HT1080 (cell line): ENCODE measurements around the gene SLC38A1. TPM values are rescaled to one million over a fixed set of nuclear protein-coding genes. Genes with fewer than 3 reads are reported as not detected.
"Not testable (repeated sequence)": the region's sequence is repeated elsewhere in the genome, so short reads cannot be mapped to it uniquely, and the experiment has no call there.

Experiments used
- DNase-seq: peaks from one replicate; pipeline ENCODE4 v3.0.0-alpha.2; 2015; ENCODE audit warnings: low read depth
- total RNA-seq: library from RNA; depleted of rRNA; stranded (reverse); fragments of >200 nt; shearing (Covaris generic); gene quantifications from 2 replicates; pipeline ENCODE4 v1.2.3, GENCODE V29; 2014

The SLC38A1 gene
- total RNA-seq, 1 experiment from 2014 or later = 16.9 TPM

DNA sequence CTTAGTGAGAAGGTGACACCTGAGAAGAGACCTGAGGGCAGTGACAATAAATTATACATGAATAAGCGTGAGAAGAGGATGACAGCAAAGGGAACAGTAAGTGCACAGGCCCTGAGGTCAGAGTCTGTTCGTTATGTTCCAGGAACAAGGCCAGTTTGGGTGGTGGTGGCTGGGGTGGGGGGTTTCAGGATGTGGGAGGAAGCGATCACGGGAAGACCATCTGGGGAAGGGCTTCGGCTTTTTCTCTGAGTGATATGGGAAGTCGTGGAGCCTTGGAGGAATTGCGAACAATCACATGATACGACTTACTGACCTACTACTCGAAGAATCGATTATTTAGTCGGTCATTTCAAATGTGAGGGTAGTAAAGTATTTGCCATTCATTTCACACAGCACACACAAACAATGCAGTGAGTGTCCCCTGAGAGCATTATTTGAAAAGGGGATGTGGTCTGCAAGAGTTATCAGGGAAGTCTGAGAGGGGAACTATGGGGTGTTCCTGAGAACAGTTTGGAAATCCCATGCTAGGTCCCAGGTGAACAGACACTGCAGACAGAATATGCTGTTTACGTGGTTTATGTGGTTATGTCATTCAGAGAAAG, 94.7 kb downstream of the SLC38A1 start:
- no peak for DNase-seq

DNA sequence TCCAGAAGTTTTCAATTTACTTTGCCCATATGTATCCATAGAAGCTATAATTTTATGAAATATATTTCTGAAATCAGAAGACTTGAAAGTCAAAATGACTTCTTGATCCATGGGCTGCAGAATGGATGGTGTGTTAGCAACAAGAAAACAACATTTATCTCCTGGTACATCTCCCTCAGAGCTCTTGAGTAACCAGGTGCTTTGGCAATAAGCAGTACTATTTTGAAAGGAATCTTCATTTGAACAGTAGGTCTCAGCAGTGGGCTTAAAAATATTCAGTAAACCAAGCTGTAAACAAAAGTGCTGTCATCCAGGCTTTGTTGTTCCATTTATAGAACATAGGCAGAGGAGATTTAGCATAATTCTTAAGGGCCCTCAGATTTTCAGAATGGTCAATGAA, 100.4 kb downstream of the SLC38A1 start:
- no peak for DNase-seq

DNA sequence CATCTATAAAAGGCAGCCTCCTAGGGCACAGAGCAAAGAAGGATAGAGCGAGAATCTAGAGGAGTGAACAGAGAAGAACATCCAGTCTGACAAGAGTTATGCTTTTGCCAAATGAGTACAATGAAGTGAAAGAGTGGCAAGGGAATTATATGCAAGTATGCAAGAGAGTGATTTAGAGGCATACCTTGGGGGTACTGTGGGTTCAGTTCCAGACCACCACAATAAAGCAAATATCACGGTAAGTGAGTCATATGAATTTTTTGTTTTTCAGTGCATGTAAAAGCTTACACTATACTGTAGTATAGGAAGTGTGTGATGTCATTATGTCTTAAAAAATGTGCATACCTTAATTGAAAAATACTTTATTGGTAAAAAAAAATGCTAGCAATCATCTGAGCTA, 101.4 kb downstream of the SLC38A1 start:
- no peak for DNase-seq

DNA sequence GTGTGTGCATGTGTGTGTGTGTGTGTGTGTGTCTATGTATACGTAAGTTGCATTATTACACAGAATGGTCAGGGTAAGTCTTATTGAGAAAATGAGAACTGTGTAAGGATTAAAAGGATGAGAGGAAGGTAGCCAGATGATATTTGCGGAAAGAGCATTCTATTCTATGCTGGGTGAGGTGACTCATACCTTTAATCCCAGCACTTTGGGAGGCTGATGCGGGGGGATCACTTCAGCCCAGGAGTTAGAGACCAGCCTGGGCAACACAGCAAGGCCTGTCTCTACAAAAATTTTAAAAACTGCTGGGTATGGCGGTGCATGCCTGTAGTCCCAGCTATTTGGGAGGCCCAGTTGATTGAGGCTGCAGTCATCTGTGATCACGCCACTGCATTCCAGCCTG, 103.7 kb downstream of the SLC38A1 start:
- DNase-seq = no peak

DNA sequence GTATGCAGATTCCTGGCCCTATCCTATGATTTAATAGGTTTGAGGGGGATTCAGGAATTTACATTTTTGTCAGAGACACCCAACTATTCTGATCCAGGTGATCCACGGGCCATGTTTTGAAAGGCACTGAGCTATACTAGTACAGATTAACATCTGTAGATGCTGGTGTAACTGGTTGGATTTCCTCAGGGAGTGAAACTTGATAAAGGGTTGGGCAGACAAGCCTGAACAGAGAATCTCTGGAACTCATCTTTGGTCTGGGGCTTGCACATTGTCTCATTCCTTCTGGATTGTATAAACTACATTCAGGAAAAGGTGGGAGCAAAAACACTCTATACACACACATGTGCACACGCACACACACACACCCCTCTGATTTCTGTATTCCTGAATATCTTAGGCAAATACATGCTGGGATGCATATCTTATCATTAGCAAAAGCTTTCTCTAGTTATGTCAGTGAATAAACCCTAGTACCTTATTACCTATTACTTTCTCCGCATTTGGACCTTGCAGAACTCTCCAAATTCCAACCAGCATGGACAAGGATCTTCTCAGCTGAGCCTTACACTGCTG, 104.6 kb downstream of the SLC38A1 start:
- no peak for DNase-seq

DNA sequence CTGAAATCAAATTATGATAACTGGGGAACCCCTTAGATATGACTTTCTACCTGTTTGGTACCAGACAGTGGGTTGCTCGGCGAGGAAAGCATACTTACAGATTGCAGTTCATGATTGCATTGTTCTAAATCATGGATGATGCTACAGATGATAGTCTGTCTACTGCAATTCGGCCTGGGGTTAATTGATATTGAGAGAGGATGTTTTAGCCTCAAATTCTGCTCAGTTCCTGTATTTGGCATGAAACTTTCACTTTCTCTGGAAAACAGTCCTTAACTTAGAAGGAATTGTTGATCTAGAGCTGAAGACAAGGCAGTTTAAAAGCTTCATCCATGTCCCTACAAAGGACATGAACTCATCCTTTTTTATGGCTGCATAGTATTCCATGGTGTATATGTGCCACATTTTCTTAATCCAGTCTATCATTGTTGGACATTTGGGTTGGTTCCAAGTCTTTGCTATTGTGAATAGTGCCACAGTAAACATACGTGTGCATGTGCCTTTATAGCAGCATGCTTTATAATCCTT, 106.2 kb downstream of the SLC38A1 start:
- DNase-seq = not testable (repeated sequence)

DNA sequence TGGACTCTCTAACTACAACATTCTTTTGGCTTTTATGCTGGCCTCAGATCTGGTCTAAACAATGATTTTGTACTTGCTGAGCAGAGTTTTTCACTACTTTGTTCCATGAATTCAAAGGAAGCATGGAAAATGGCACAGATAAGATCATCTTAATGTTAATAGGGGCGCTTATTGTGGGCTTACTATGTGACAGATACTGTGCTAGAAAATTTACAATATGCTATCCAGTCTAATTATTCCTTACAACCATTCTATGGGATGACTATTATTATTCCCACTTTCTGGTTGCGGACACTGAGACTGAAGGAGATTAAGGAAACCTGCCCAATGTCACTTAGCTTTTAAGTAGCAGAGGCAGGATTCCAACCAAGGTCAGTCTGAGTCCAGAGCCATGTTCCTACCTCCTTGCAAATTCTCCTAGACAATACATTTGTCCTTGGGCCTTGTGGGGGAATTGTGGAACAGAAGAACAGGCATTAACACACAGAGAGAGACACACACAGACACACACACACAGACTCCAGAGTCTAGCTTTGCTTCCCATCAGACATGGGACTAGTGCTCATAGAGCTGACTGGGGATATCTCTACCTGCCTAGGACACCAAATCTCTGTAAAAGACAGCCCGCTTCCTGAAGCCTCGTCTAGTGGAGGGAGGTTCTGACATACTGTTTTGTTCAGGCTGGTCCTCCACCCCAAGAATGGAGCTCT, 107.7 kb downstream of the SLC38A1 start:
- no peak for DNase-seq

DNA sequence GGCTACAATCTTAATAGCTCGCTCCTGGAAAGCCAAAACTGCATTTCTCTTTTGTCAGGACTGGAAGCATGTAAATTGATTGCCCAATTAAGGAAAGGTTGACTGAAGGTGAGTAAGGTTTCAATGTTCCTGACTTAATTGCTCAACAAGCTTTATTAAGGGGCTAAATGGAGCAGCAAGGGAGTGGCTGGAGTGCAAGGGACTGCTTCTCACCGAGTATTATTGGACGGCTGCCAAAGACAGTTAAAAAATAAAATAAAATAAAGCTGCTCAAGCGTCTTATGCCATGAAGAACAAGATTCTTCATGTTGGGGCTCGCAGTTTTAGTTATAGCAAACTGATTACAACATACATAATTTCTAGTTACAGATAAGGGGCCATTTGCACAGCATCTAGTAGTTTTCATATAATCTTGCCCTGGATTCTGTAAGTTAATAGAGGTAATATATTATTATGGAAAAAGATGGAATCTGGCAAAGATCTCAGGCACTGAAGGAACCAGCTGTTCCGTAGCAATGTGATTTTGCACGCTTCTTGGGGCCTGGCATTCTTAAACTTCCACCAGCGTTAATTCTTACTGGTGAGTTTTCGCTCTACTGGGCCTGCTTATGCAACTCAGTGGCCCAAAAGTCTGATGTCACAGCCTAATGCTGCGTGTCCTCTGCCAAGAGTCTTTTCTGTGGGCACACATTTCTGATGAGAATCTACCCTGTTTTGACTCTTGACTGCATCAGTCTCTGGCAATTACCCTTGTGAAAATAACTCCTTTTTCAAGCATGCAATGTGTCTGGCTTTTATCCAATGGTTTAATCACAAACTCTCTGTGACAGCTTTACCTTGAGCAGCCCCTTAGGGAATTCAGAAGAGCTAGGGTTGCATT, 108.5 kb downstream of the SLC38A1 start:
- no peak for DNase-seq

DNA sequence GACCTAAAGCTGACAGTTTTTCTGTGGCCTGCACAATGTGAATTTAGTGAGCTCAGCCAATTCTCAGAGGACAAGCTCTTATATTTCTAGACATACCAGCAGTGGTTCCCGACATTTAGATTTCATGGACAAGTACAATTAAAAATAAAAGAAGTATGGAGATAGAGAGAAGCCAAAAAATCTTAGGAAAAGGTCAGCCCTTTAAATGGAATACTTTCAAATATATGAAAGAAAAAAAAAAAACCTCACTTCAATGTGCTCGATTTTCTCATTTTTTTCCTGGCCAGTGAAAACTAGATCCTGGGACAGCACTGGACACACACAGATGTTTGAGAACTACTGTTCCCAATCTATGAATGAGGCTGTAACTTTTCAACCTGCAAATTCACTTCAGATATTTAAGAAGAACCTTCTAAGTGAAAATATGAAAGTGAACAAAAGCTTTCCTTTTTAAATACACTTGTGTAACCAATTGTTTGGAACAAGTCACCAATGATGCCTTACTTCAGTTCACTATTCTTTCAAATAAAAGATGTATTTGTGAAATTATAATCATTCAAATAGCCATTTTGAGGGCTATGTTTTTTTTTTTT, 109.4 kb downstream of the SLC38A1 start:
- DNase-seq = no peak

DNA sequence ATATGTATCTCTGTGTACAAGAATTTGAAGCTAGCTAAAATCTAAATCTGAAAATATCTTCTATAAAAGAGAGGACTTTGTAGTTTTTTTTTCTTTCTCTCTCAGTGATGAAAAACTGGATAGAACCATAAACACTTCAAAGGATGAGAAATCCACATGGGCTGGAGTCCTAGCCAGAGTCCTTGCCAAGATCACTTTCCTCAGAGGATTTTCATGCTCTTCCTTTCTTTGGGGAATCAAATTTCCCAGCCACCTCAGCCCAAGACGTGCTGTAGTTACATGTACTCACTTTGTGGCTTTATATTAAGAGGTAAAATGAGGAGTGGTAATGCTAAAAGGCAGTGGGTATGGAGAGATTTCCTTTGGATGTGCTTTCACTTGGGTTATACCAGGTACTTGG, 110.3 kb downstream of the SLC38A1 start:
- DNase-seq = no peak

DNA sequence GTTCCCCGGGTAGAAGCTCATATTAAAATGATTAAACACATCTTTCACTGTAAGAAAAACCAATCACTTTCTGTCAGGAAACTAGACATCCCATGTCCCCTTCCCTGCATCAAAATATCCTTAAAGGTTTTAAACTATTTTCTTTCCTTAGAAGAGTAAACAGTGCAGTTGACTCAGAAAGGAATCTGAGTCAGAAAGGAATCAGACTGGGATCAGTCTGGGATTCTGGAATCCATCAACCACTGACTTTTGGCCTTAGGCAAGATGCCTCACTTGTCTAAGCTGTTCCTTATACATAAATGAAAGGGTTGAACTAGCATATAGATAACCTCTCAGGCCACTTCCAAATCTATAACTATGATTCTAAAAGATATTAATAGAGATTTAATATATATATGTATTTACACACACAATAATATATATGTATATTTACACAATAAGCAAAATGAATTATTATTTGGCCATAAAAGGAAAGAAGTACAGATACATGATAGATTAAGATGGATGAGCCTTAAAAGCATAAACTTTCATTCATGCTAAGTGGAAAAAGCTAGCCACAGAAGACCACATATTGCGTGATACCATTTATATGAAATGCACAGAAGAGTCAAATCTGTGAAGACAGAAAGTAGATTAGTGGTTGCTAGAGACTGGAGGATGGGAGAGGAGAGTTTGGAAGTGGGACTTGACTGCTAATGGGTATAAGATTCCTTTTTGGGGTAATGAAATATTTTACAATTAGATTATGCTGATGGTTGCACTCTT, 114.4 kb downstream of the SLC38A1 start:
- DNase-seq = peak; percentile 64

DNA sequence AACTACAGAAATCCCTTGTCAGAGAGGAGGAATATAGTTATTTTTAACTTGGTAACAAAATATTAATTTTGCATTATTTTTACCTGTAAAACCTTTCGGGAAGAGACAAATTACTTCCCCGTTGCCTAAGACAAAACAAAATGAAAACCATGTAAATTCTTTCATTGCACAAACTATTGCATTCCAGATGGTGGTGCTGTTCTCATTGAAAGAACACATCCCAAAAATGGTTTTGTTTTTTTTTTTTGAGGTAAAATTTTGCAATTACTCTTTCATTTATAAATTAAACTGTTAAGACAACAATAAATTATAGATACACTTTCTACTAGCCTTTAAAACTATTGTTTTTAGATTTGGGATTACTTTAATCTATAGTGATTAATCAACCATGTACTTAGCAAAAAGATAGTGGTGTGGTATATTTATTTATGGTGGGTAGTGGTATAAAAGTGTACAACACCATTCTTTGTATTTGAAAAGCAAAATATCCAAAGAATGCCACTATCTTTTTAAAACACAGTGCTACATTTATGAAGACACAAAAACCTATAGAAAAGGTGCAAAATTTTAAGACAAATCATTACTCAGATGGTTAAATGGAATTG, 115.5 kb downstream of the SLC38A1 start:
- peak; percentile 11 for DNase-seq

DNA sequence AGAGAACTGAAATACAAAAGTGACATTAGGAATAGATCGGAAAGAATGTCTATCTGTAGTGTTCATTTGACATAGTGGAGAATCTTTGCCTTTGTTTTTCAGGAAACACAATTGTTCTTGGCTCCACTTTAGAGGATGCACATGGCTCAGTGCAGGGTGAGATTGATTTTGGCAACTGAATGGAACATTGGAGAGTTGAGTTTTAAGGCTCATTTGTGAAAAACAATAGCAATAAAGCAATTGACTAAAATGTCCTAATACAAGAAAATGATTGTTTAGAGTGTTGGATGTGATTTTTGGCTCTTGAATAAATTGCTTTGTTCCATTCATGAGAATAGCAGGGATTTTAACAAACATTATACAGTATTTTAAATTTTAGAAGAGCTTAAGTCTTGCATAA, 116.4 kb downstream of the SLC38A1 start:
- DNase-seq = no peak

DNA sequence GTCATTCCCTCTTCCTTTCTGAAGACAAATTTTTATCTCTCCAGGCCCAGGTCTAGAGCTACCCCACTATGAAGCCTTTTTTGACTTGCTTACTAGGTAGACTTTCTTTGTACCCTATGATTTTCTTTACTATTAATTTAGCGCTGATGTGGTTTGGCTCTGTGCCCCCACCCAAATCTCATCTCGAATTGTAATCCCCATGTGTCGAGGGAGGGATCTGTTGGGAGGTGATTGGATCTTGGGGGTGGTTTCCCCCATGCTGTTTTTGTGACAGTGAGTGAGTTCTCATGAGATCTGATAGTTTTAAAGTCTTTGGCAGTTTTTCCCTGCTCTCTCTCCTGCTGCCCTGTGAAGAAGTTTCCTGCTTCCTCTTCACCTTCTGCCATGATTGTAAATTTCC, 118.1 kb downstream of the SLC38A1 start:
- DNase-seq = no peak

DNA sequence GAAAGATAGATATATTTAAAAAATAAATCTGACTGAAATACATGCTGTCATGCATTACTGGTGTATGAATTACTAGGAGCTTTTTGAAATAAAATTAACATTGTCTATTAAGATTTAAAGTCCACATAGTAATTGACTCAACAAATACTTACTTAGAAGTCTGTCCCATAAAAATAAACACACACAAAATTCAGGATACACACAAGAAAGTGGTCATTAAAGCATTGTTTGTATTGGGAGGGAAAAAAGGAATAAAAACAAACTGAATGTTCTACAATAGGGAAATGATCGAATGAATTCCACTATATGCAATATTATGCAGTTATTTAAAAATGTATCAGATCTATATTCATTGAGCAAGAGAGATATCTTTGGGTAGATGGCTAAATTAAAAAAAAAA, 118.9 kb downstream of the SLC38A1 start:
- DNase-seq = no peak

DNA sequence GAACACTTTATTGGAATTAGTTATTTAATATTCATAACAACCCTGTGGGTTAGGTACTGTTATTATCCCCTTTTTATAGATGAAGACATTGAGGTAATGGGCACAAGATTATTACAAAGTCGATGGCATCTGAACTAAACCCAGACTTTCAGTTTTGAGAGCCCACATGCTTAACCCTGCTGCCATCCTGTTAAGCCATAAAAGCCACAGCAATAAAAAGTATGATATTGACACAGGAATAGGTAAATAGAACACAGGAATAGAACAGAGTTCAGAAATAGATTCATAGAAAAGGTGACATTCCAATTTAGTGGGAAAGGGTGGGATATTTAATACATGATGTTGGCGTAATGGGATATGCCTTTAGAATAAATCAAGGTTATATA, 119.8 kb downstream of the SLC38A1 start:
- DNase-seq = no peak

DNA sequence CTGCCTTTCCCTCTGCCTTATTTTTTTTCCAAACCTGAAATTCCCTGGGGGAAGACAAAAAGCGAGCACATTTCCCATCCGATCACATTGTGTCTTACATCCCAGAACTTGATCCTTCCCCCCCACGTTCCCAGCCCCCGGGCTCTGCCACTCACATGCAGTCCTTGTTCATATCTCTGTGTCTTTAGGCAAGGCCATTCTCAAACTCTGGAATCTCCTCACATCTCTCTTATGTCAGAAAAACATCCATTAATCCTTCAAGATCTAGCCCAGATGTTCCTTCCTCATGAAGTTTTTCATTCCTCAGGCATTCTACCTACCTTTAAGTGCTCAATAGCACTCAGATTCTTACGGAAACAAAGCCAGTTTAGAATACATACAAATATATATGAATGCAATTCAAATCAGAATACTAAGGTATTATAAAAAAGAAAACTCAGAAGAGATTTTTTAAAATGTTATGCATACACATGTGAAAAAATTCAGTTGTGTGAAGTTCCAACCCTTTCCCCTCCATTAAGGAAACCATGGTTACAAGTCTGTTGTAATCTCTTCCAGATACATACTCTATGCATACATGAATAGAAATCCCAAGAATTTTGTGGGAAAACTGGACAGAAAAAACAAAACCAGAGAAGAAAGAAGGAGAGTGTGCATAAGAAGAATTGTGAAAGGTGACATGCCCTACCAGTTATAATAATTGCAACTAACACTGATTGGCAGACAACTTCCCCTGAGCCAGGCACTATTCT, 120.3 kb downstream of the SLC38A1 start:
- DNase-seq = no peak

DNA sequence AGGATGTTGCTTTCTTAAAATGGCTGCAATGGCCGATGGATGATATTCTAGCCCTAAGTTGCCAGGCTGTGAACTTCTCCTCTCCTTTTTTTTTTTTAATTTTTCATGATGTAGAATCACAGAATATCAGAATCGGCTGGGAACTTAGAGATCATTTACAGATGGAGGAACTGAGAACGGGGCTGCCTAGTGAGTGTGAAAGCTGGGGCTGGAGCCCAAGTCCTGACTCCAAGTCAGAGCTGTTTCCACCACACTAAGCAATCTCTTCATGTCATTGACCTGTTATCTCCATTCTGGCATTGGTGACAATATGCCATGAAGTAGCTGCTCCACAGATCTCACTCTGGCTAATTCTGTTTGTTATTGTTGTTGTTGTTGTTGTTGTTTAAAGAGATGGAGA, 121.7 kb downstream of the SLC38A1 start:
- no peak for DNase-seq

DNA sequence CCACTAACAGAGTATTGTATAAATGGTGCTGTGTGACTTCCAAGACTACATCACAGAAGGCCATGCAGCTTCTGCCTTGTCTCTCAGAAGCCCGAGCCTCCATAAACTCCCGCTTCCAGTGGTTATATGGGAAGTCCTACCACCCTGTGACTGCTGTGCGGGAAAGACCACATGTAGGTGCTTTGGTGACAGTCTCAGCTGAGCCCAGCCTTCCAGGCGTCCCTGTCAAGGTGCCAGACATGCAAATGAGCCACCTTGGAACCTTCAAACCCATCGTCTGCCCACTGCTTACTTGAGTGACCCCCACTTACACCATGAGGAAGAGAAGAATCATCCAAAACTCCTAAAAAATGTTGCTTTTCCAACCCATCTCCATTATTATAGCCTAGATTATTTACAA, 123.0 kb downstream of the SLC38A1 start:
- DNase-seq = no peak
